Measurements from ENCODE around the gene HBP1.

DNA sequence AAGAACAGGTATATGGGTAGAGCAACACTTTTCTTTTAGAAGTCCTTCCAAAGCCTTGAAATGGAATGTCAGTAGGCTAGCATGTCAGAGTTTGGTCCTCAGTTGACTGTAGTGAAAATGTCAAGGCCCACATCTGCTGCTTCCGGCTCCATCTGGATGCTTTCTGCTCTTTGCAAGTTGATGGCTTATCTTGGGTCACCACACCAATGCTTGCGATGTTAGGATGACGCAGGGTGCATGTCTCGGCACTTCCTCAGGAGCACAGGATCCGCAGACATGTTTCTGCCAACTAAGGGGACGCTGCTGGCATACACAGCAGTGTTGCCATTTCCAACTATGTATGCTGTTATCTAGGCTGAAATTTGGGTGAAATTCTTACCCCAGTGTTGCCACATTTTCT, 14.0 kb upstream of the HBP1 start:
- TF ChIP-seq POLR2A (IDR thresholded peaks at IDR 0.05; ENCODE audit: low read length) (no peak), GATA1 (IDR thresholded peaks at IDR 0.05; ENCODE audit: low read depth, low read length) (no peak)
